Suprapubic skin (tissue), 4 donors: ENCODE data around the gene ZC3H12C. TPM values are rescaled to one million over a fixed set of nuclear protein-coding genes. Genes with fewer than 3 reads are reported as not detected.
"Not testable (repeated sequence)": the region's sequence is repeated elsewhere in the genome, so short reads cannot be mapped to it uniquely, and the experiment has no call there.

ENCODE experiments used
- DNase-seq, 2 donors: peaks; one replicate each; pipeline ENCODE4 v3.0.0-alpha.2; 2019; ENCODE audit warnings: low spot score in 2 of 2
- H3K27ac ChIP-seq: fragments of 200-600 bp; sonication (generic); one replicate; pipeline ENCODE4 v1.5.1; 2019
- H3K27me3 ChIP-seq: fragments of 200-600 bp; sonication (generic); one replicate; pipeline ENCODE4 v1.5.1; 2019
- H3K36me3 ChIP-seq: fragments of 200-600 bp; sonication (generic); one replicate; pipeline ENCODE4 v1.5.1; 2019
- H3K4me1 ChIP-seq: fragments of 200-600 bp; sonication (generic); one replicate; pipeline ENCODE4 v1.5.1; 2019
- H3K4me3 ChIP-seq: fragments of 200-600 bp; sonication (generic); one replicate; pipeline ENCODE4 v1.5.1; 2019; ENCODE audit warnings: mild to moderate bottlenecking
- H3K9me3 ChIP-seq: fragments of 200-600 bp; sonication (generic); one replicate; pipeline ENCODE4 v1.5.1; 2019
- CTCF ChIP-seq, 2 donors: fragments of 200-600 bp in 1 of 2; fragments of 450-650 bp in 1 of 2; sonication (generic) in 1 of 2; IDR thresholded peaks; one replicate each; pipeline ENCODE4 v1.5.1; 2016 to 2019; ENCODE audit warnings: antibody characterized with exemption in 2 of 2, mild to moderate bottlenecking in 1 of 2, moderate library complexity in 1 of 2
- EP300 ChIP-seq: sonication (generic); formaldehyde crosslinking; IDR thresholded peaks from one replicate; pipeline ENCODE4 v1.6.1; 2017; ENCODE audit warnings: antibody characterized with exemption
- POLR2A ChIP-seq, 2 donors: fragments of 450-650 bp; IDR thresholded peaks; one replicate each; pipeline ENCODE4 v1.6.1; 2017; ENCODE audit warnings: antibody characterized with exemption in 2 of 2, mild to moderate bottlenecking in 2 of 2, moderate library complexity in 2 of 2
- POLR2AphosphoS5 ChIP-seq, 3 donors: sonication (generic); formaldehyde crosslinking; IDR thresholded peaks; one replicate each; pipeline ENCODE4 v1.6.1; 2017; ENCODE audit warnings: antibody characterized with exemption in 3 of 3
- WGBS: methylation state at CpG from one replicate; pipeline ENCODE4 v1.1.5; 2018; 5-methylcytosine and 5-hydroxymethylcytosine counted together
- total RNA-seq, 4 donors: library from RNA; depleted of rRNA; stranded (reverse); fragments of >200 nt; gene quantifications; one replicate each; pipeline ENCODE4 v1.1.0, GENCODE V29; 2016

ZC3H12C gene
- total RNA-seq, 4 donors from 2014 or later: 15.0 to 22.7 (median 20.8) TPM

GRCh38 chr11:110187731-110188130, 94.5 kb downstream of the ZC3H12C start:
- DNase-seq: no peak
- Histone ChIP-seq H3K27ac (no peak overlapping the region), H3K9me3 (no peaks in the 10 kb centered on the region), H3K36me3 (no peaks in the 10 kb centered on the region), H3K4me1 (no peaks in the 10 kb centered on the region), H3K4me3 (no peak overlapping the region), H3K27me3 (no peaks in the 10 kb centered on the region)
- TF ChIP-seq POLR2AphosphoS5 (IDR thresholded peaks at IDR 0.05) (no peak), POLR2A (IDR thresholded peaks at IDR 0.05) (no peak), EP300 (no peak), CTCF (IDR thresholded peaks at IDR 0.05) (no peak)
- WGBS: 93% methylated on average over 6 of the region's 6 CpGs

DNA sequence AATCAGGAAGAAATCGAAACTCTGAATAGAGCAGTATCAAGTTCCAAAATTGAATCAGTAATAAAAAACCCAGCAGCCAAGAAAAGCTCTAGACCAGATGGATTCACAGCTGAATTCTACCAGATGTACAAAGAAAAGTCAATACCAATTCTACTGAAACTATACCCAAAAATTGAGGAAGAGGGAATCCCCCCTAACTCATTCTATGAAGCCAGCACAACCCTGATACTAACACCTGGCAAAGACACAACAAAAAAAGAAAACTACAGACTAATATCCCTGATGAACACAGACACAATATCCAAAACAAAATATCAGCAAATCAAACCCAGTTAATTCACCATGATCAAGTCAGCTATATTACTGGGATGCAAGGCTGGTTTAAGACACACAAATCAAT, 97.7 kb downstream of the ZC3H12C start:
- WGBS: 77% methylated on average over 1 of the region's 1 CpG
- Histone ChIP-seq H3K9me3 (no peaks in the 10 kb centered on the region), H3K4me1 (no peaks in the 10 kb centered on the region), H3K27ac (no peak overlapping the region), H3K4me3 (no peak overlapping the region), H3K27me3 (no peaks in the 10 kb centered on the region), H3K36me3 (no peaks in the 10 kb centered on the region)
- no peak for TF ChIP-seq EP300
- no peak for DNase-seq

- WGBS: 82% methylated on average over 4 of the region's 4 CpGs
- not testable (repeated sequence) for H3K27ac ChIP-seq, H3K4me3 ChIP-seq, H3K27me3 ChIP-seq, H3K4me1 ChIP-seq, H3K36me3 ChIP-seq, DNase-seq, H3K9me3 ChIP-seq
These were observed 99.6 kb downstream of the ZC3H12C start for GRCh38 chr11:110192604-110193282.

- WGBS: 79% methylated on average over 10 of the region's 10 CpGs
- not testable (repeated sequence) for H3K36me3 ChIP-seq, H3K27ac ChIP-seq, H3K4me3 ChIP-seq, DNase-seq, H3K4me1 ChIP-seq, H3K27me3 ChIP-seq, H3K9me3 ChIP-seq
These were observed 101.1 kb downstream of the ZC3H12C start for GRCh38 chr11:110194211-110194766.

GRCh38 chr11:110196241-110196754, 103.1 kb downstream of the ZC3H12C start:
- H3K4me3 ChIP-seq: no peak overlapping the region
- H3K9me3 ChIP-seq: no peaks in the 10 kb centered on the region
- H3K27ac ChIP-seq: no peak overlapping the region
- no peaks in the 10 kb centered on the region for H3K36me3 ChIP-seq
- DNase-seq: peak in 1 of 2 donors; percentile 34
- H3K27me3 ChIP-seq: no peaks in the 10 kb centered on the region
- H3K4me1 ChIP-seq: no peaks in the 10 kb centered on the region
- TF ChIP-seq CTCF (IDR thresholded peaks at IDR 0.05): no peak
- TF ChIP-seq EP300: no peak
- no peak for TF ChIP-seq POLR2A (IDR thresholded peaks at IDR 0.05)
- TF ChIP-seq POLR2AphosphoS5 (IDR thresholded peaks at IDR 0.05): no peak
- WGBS: 83% methylated on average over 5 of the region's 5 CpGs

- Histone ChIP-seq H3K4me3 (no peak overlapping the region), H3K36me3 (no peaks in the 10 kb centered on the region), H3K4me1 (no peaks in the 10 kb centered on the region), H3K27ac (no peak overlapping the region), H3K9me3 (no peaks in the 10 kb centered on the region), H3K27me3 (no peaks in the 10 kb centered on the region)
- 78% methylated on average over 9 of the region's 9 CpGs for WGBS
- DNase-seq: peak in 1 of 2 donors; percentile 28
- TF ChIP-seq CTCF (IDR thresholded peaks at IDR 0.05) (no peak), POLR2AphosphoS5 (IDR thresholded peaks at IDR 0.05) (no peak), POLR2A (IDR thresholded peaks at IDR 0.05) (no peak), EP300 (no peak)
These were observed 103.8 kb downstream of the ZC3H12C start for GRCh38 chr11:110196884-110197420.
